Kidney (tissue), 14 donors: ENCODE results near the gene LIPN. TPM values are rescaled to one million over a fixed set of nuclear protein-coding genes. Genes with fewer than 3 reads are reported as not detected.

Source experiments
- DNase-seq, 5 donors: peaks; one replicate each; pipeline ENCODE4 v3.0.0-alpha.2; 2013 to 2020
- FAIRE-seq: peaks from 2 replicates; lab custom pipeline; 2012; peaks lifted over from hg19 to GRCh38; lab: Jason Lieb, UNC
- H3K27ac ChIP-seq, 2 donors: one replicate each; pipeline ENCODE4 v1.7.0; 2013; ENCODE audit warnings: low read depth in 2 of 2, low read length in 2 of 2, inconsistent platforms in 1 of 2
- H3K27me3 ChIP-seq: one replicate; pipeline ENCODE4 v1.7.1; 2013; ENCODE audit warnings: low read length, inconsistent platforms; ENCODE audit not compliant: control insufficient read depth, insufficient read depth
- H3K36me3 ChIP-seq, 3 donors: one replicate each; pipeline versions ENCODE4 v1.7.0 to v1.7.1; 2013; ENCODE audit warnings: low read length in 3 of 3, control low read depth in 1 of 3, inconsistent platforms in 1 of 3; ENCODE audit not compliant: insufficient read depth in 3 of 3, control insufficient read depth in 2 of 3
- H3K4me1 ChIP-seq, 3 donors: one replicate each; pipeline versions ENCODE4 v1.7.0 to v1.7.1; 2013; ENCODE audit warnings: low read length in 3 of 3, inconsistent platforms in 1 of 3, low read depth in 1 of 3; ENCODE audit not compliant: control insufficient read depth in 2 of 3, insufficient read depth in 2 of 3
- H3K4me3 ChIP-seq, 3 donors: one replicate each; pipeline versions ENCODE4 v1.7.0 to v1.8.1; 2013; ENCODE audit warnings: low read length in 3 of 3, control low read depth in 1 of 3, inconsistent platforms in 1 of 3
- H3K9ac ChIP-seq, 3 donors: one replicate each; pipeline versions ENCODE4 v1.7.0 to v1.7.1; 2013; ENCODE audit warnings: low read length in 3 of 3, control low read depth in 1 of 3, inconsistent platforms in 1 of 3
- H3K9me3 ChIP-seq, 3 donors: one replicate each; pipeline versions ENCODE4 v1.7.0 to v1.7.1; 2013; ENCODE audit warnings: low read length in 3 of 3, control low read depth in 1 of 3, inconsistent platforms in 1 of 3; ENCODE audit not compliant: control insufficient read depth in 2 of 3, insufficient read depth in 1 of 3
- intact Hi-C: fragments of 100-400 bp; cut with DNase I; formaldehyde crosslinking; loops from one replicate; pipeline ENCODE4 v1.11.1; 2022
- polyA plus RNA-seq: library from polyadenylated mRNA; stranded (reverse); fragments of 350-450 nt; fragmentation: Illumina TruSeq; extraction: RNeasy Lipid Tissue Mini Kit (QIAGEN cat#74804); gene quantifications from one replicate; pipeline ENCODE4 v1.2.3, GENCODE V29; 2014; ENCODE audit warnings: low read depth, low replicate concordance; ENCODE audit not compliant: insufficient read depth
- total RNA-seq: library from RNA; stranded (reverse); fragmentation: NEBNext Ultra II Directional; extraction: Animal tissue kit (Norgen Biotek cat#: 25700); gene quantifications from one replicate; pipeline ENCODE4 v1.2.1, GENCODE V29; 2021
- TF ChIP-seq, protein P1 (sequence below): IDR thresholded peaks from 3 replicates; pipeline ENCODE4 v1.5.1; 2012; ENCODE audit warnings: mild to moderate bottlenecking, moderate library complexity, borderline replicate concordance; ENCODE audit not compliant: insufficient read depth; ENCODE audit errors: extremely low read depth
- donor health status: control.
- donor health status: control.
- donor health status: control.
- donor health status: control.
- donor health status: control.
- donor health status: DM: yes; HTN: yes; CAD: no.
- donor health status: Normal renal cell carcinoma (clear cell type).

LIPN gene
- total and polyA plus RNA-seq, 2 donors from 2014 or later, result 0.41 TPM; not detected in 1

DNA sequence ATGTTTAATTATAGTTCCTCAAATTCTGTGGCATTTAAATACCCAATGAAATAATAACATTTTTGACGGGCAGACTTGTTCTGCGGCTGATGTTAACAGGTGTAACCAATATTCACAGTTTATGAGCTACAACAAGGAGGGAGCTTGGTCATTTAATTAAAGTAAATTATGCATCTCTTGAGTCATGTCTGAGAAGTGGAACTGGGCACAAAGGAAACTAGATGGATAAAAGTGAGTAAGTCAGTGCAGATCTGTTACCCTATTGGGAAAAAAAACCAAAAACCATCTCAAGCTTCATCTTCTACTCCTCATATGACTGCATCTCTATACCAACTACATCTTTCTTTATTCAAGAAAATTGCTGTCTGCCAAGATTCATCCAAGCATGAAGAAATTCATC, 67.9 kb downstream of the LIPN start:
- DNase-seq (no peak), FAIRE-seq (no peak)
- intact Hi-C loops, result no loop called here
- no peaks in the 10 kb centered on the region for H3K9me3 ChIP-seq
- TF ChIP-seq, protein P1, sequence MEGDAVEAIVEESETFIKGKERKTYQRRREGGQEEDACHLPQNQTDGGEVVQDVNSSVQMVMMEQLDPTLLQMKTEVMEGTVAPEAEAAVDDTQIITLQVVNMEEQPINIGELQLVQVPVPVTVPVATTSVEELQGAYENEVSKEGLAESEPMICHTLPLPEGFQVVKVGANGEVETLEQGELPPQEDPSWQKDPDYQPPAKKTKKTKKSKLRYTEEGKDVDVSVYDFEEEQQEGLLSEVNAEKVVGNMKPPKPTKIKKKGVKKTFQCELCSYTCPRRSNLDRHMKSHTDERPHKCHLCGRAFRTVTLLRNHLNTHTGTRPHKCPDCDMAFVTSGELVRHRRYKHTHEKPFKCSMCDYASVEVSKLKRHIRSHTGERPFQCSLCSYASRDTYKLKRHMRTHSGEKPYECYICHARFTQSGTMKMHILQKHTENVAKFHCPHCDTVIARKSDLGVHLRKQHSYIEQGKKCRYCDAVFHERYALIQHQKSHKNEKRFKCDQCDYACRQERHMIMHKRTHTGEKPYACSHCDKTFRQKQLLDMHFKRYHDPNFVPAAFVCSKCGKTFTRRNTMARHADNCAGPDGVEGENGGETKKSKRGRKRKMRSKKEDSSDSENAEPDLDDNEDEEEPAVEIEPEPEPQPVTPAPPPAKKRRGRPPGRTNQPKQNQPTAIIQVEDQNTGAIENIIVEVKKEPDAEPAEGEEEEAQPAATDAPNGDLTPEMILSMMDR, result no peak
- no peaks in the 10 kb centered on the region for H3K4me1 ChIP-seq
- no peaks in the 10 kb centered on the region for H3K27me3 ChIP-seq
- H3K9ac ChIP-seq, result no peak overlapping the region
- H3K4me3 ChIP-seq, result no peak overlapping the region
- H3K27ac ChIP-seq, result no peak overlapping the region
- H3K36me3 ChIP-seq, result no peaks in the 10 kb centered on the region

DNA sequence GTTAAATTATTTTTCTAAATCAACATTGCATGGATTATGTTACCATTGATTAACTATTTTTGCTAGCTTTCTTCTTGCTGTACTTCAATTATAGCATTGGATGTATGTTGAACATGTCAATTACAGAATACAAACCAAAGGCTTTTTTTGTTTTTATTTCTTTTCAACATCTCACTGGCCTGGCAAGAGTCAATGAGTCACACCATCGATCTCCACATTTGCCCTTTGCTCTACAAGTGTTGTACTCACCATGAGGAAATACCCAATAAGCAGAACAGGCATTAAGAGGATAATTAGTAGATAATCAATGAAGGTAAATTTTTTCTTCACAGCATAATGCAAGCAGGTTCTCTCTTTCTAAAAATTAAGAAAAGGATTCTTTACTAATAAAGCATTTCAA, 68.5 kb downstream of the LIPN start:
- Histone ChIP-seq H3K9ac (no peak overlapping the region), H3K27me3 (no peaks in the 10 kb centered on the region), H3K36me3 (no peaks in the 10 kb centered on the region), H3K4me1 (no peaks in the 10 kb centered on the region), H3K4me3 (no peak overlapping the region), H3K9me3 (no peaks in the 10 kb centered on the region), H3K27ac (no peak overlapping the region)
- TF ChIP-seq, protein P1, result no peak
- FAIRE-seq (no peak), DNase-seq (no peak)
- intact Hi-C loops, result no loop called here

Other genes starting within 250 kb of the LIPN start
- 21.1 TPM for gene RNLS, start 176.7 kb upstream of the LIPN start, total RNA-seq
- 19.5 TPM for gene RNLS, start 176.7 kb upstream of the LIPN start, polyA plus RNA-seq
- gene LIPJ, start 173.3 kb upstream of the LIPN start, total RNA-seq, result not detected
- gene LIPJ, start 173.3 kb upstream of the LIPN start, polyA plus RNA-seq, result not detected
- gene LIPF, start 95.6 kb upstream of the LIPN start, total RNA-seq, result not detected
- not detected for gene LIPF, start 95.6 kb upstream of the LIPN start, polyA plus RNA-seq
- gene LIPK, start 53.8 kb upstream of the LIPN start, total RNA-seq, result not detected
- not detected for gene LIPK, start 53.8 kb upstream of the LIPN start, polyA plus RNA-seq
- not detected for gene LIPM, start 42.7 kb downstream of the LIPN start, total RNA-seq
- gene LIPM, start 42.7 kb downstream of the LIPN start, polyA plus RNA-seq, result not detected
- 3.6 TPM for gene ANKRD22, start 91.8 kb downstream of the LIPN start, total RNA-seq
- gene ANKRD22, start 91.8 kb downstream of the LIPN start, polyA plus RNA-seq, result 6.5 TPM
- 6.9 TPM for gene STAMBPL1, start 120.2 kb downstream of the LIPN start, total RNA-seq
- gene STAMBPL1, start 120.2 kb downstream of the LIPN start, polyA plus RNA-seq, result 3.0 TPM
- 471 TPM for gene ACTA2, start 192.8 kb downstream of the LIPN start, total RNA-seq
- gene ACTA2, start 192.8 kb downstream of the LIPN start, polyA plus RNA-seq, result 378 TPM
- gene FAS, start 230.8 kb downstream of the LIPN start, total RNA-seq, result 45.2 TPM
- gene FAS, start 230.8 kb downstream of the LIPN start, polyA plus RNA-seq, result 6.5 TPM